Hepatocyte (in vitro differentiated cells): ENCODE data around the gene PRDM11.

Experiments used
- CTCF ChIP-seq: fragments of 200-600 bp; sonication (generic); IDR thresholded peaks from 2 replicates; pipeline ENCODE4 v1.5.1; 2016; ENCODE audit warnings: antibody characterized with exemption, mild to moderate bottlenecking; ENCODE audit not compliant: poor library complexity
- EZH2 ChIP-seq: fragments of 200-600 bp; sonication (generic); IDR thresholded peaks from 2 replicates; pipeline ENCODE4 v1.6.1; 2016; ENCODE audit warnings: antibody characterized with exemption, mild to moderate bottlenecking, borderline replicate concordance

GRCh38 chr11:45226901-45227300 is 80.5 kb downstream of the PRDM11 start:
- TF ChIP-seq CTCF (no peak), EZH2 (no peak)
